SU-DHL-6 (cell line): ENCODE data around the gene MARK3.

Experiments
- H2AFZ ChIP-seq: fragments of 200-600 bp; sonication (generic); 2 replicates; pipeline ENCODE4 v1.6.1; 2014; ENCODE audit warnings: low read depth, mild to moderate bottlenecking, moderate library complexity, mixed read lengths, antibody characterized with exemption, low read length; ENCODE audit not compliant: severe bottlenecking
- H3F3A ChIP-seq: fragments of 200-600 bp; shearing (Covaris generic); 2 replicates; pipeline ENCODE4 v1.6.0; 2016; ENCODE audit warnings: antibody characterized with exemption, mild to moderate bottlenecking; ENCODE audit not compliant: insufficient read depth
- H3K27ac ChIP-seq: fragments of 200-600 bp; sonication (generic); 2 replicates; pipeline ENCODE4 v1.5.1; 2016; ENCODE audit warnings: low read depth, mild to moderate bottlenecking, low read length, moderate library complexity, mixed read lengths
- H3K27me3 ChIP-seq: fragments of 200-600 bp; sonication (generic), shearing (Covaris generic); 2 replicates; pipeline ENCODE4 v1.6.0; 2014; ENCODE audit warnings: mild to moderate bottlenecking, low read length
- H3K36me3 ChIP-seq: fragments of 200-600 bp; sonication (generic); 2 replicates; pipeline ENCODE4 v1.6.1; 2014; ENCODE audit warnings: mild to moderate bottlenecking, low read length, mixed read lengths
- H3K4me2 ChIP-seq: fragments of 300-600, 200-600 bp; shearing (Covaris generic), sonication (generic); 2 replicates; pipeline ENCODE4 v1.6.0; 2014; ENCODE audit warnings: low read length, low read depth, mild to moderate bottlenecking; ENCODE audit not compliant: poor library complexity, severe bottlenecking
- H3K4me3 ChIP-seq: fragments of 200-600 bp; sonication (generic); 2 replicates; pipeline ENCODE4 v1.5.1; 2014; ENCODE audit warnings: antibody characterized with exemption, low read length, mild to moderate bottlenecking, mixed read lengths; ENCODE audit not compliant: insufficient read depth, poor library complexity, severe bottlenecking
- H3K79me2 ChIP-seq: fragments of 200-600 bp; sonication (generic); 2 replicates; pipeline ENCODE4 v1.6.1; 2014; ENCODE audit warnings: mild to moderate bottlenecking, low read length, moderate library complexity; ENCODE audit not compliant: insufficient read depth
- H3K9ac ChIP-seq: fragments of 200-600 bp; sonication (generic); 2 replicates; pipeline ENCODE4 v1.7.0; 2014; ENCODE audit warnings: mild to moderate bottlenecking, low read length
- H3K9me2 ChIP-seq: fragments of 200-600 bp; sonication (generic); replicated peaks from 2 replicates; pipeline ENCODE4 v1.6.1; 2014; ENCODE audit warnings: low read length; ENCODE audit not compliant: insufficient read depth
- H3K9me3 ChIP-seq: fragments of 200-600 bp; sonication (generic); 2 replicates; pipeline ENCODE4 v1.6.1; 2014; ENCODE audit warnings: low read length, mixed read lengths; ENCODE audit not compliant: insufficient read depth
- H4K20me1 ChIP-seq: fragments of 200-600 bp; sonication (generic); 2 replicates; pipeline ENCODE4 v1.6.1; 2014; ENCODE audit warnings: low read depth, mild to moderate bottlenecking, antibody characterized with exemption, low read length, moderate library complexity, mixed read lengths
- CTCF ChIP-seq: fragments of 200-600 bp; sonication (generic); IDR thresholded peaks from one replicate; pipeline ENCODE4 v1.5.1; 2017; ENCODE audit warnings: antibody characterized with exemption, mild to moderate bottlenecking, low read length, moderate library complexity; ENCODE audit not compliant: insufficient read depth, poor library complexity, severe bottlenecking
- EZH2phosphoT487 ChIP-seq: fragments of 200-600 bp; sonication (generic), shearing (Covaris generic); conservative IDR thresholded peaks from 2 replicates; pipeline ENCODE4 v1.6.1; 2018; ENCODE audit warnings: mild to moderate bottlenecking, antibody characterized with exemption, low read length, moderate library complexity, mixed read lengths

MARK3 gene

GRCh38 chr14:103536693-103537092 lies 151.5 kb downstream of the MARK3 start:
- Histone ChIP-seq H3K9me2 (no peaks in the 10 kb centered on the region), H3K79me2 (no peaks in the 10 kb centered on the region), H3K4me3 (no peak overlapping the region), H4K20me1 (no peaks in the 10 kb centered on the region), H3K9ac (no peak overlapping the region), H3K4me2 (no peak overlapping the region), H3K36me3 (no peaks in the 10 kb centered on the region), H3F3A (no peaks in the 10 kb centered on the region), H3K27ac (no peak overlapping the region), H3K9me3 (no peaks in the 10 kb centered on the region), H3K27me3 (no peaks in the 10 kb centered on the region), H2AFZ (no peak overlapping the region)
- TF ChIP-seq CTCF (no peak), EZH2phosphoT487 (no peak)

GRCh38 chr14:103537175-103537990 lies 152.2 kb downstream of the MARK3 start:
- Histone ChIP-seq H3K79me2 (no peaks in the 10 kb centered on the region), H4K20me1 (no peaks in the 10 kb centered on the region), H3K27ac (no peak overlapping the region), H3K9me3 (no peaks in the 10 kb centered on the region), H3F3A (no peaks in the 10 kb centered on the region), H3K36me3 (no peaks in the 10 kb centered on the region), H3K4me2 (no peak overlapping the region), H2AFZ (no peak overlapping the region), H3K27me3 (no peaks in the 10 kb centered on the region), H3K9ac (no peak overlapping the region), H3K9me2 (no peaks in the 10 kb centered on the region), H3K4me3 (no peak overlapping the region)
- no peak for TF ChIP-seq EZH2phosphoT487
- no peak for TF ChIP-seq CTCF

- no peak overlapping the region for H3K4me2 ChIP-seq
- H3K9me2 ChIP-seq: no peaks in the 10 kb centered on the region
- H3K36me3 ChIP-seq: no peaks in the 10 kb centered on the region
- H3K27me3 ChIP-seq: no peaks in the 10 kb centered on the region
- H3K4me3 ChIP-seq: no peak overlapping the region
- H3K79me2 ChIP-seq: no peaks in the 10 kb centered on the region
- no peaks in the 10 kb centered on the region for H3F3A ChIP-seq
- no peaks in the 10 kb centered on the region for H4K20me1 ChIP-seq
- H2AFZ ChIP-seq: no peak overlapping the region
- no peak overlapping the region for H3K27ac ChIP-seq
- H3K9me3 ChIP-seq: no peaks in the 10 kb centered on the region
- H3K9ac ChIP-seq: no peak overlapping the region
- TF ChIP-seq EZH2phosphoT487 (no peak), CTCF (no peak)
Measured at GRCh38 chr14:103538291-103539055, 153.3 kb downstream of the MARK3 start.
